Medulla oblongata (tissue), 1 donor: ENCODE results near the gene NEK8.

ENCODE experiments used
- DNase-seq: peaks from one replicate; pipeline ENCODE4 v3.0.0-alpha.2; 2015; ENCODE audit errors: extremely low spot score

NEK8 gene

GRCh38 chr17:28744972-28745785, 16.6 kb downstream of the NEK8 start:
- DNase-seq: peak; percentile 94

- DNase-seq: no peak
Measured at GRCh38 chr17:28745786-28746411, 17.3 kb downstream of the NEK8 start.

GRCh38 chr17:28746611-28747050, 18.0 kb downstream of the NEK8 start:
- peak; percentile 63 for DNase-seq

GRCh38 chr17:28747051-28747691, 18.6 kb downstream of the NEK8 start:
- DNase-seq: peak; percentile 75

- no peak for DNase-seq
Measured at GRCh38 chr17:28747801-28748750, 19.5 kb downstream of the NEK8 start.

- DNase-seq: no peak
Measured at GRCh38 chr17:28748852-28749515, 20.4 kb downstream of the NEK8 start.

- DNase-seq: no peak
Measured at GRCh38 chr17:28749516-28750177, 21.1 kb downstream of the NEK8 start.

- DNase-seq: peak; percentile 97
Measured at GRCh38 chr17:28750178-28751047, 21.8 kb downstream of the NEK8 start.

GRCh38 chr17:28751600-28752366, 23.2 kb downstream of the NEK8 start:
- DNase-seq: no peak

- no peak for DNase-seq
Measured at GRCh38 chr17:28755486-28755885, 26.9 kb downstream of the NEK8 start.

GRCh38 chr17:28756049-28756804, 27.6 kb downstream of the NEK8 start:
- DNase-seq: no peak

- DNase-seq: no peak
Measured at GRCh38 chr17:28758411-28759121, 30.0 kb downstream of the NEK8 start.

- no peak for DNase-seq
Measured at GRCh38 chr17:28759256-28759865, 30.8 kb downstream of the NEK8 start.

- DNase-seq: peak; percentile 71
Measured at GRCh38 chr17:28760601-28761562, 32.3 kb downstream of the NEK8 start.

GRCh38 chr17:28763137-28763799, 34.7 kb downstream of the NEK8 start:
- no peak for DNase-seq
